ENCODE measurements around the gene IFNAR1.
A peak's percentile ranks its signal among the peaks of the same experiment; 100 is the strongest.
"Not testable (repeated sequence)": the region's sequence is repeated elsewhere in the genome, so short reads cannot be mapped to it uniquely, and the experiment has no call there.

Gene IFNAR1

GRCh38 chr21:33360881-33361602, 36.3 kb downstream of the IFNAR1 start:
- peak; percentile 78 for TF ChIP-seq CTCF (IDR thresholded peaks at IDR 0.05; ENCODE audit: extremely low read depth, missing control alignments)

GRCh38 chr21:33362044-33362555, 37.3 kb downstream of the IFNAR1 start:
- TF ChIP-seq CTCF (IDR thresholded peaks at IDR 0.05; ENCODE audit: extremely low read depth, missing control alignments): no peak
- no peak for DNase-seq (ENCODE audit: low spot score)

More at GRCh38 chr21:33360881-33361602, 36.3 kb downstream of the IFNAR1 start:
- peak; percentile 74 for DNase-seq (ENCODE audit: low spot score)

- DNase-seq (ENCODE audit: low spot score): not testable (repeated sequence)
These were observed 39.3 kb downstream of the IFNAR1 start for GRCh38 chr21:33363911-33364609.

- no peak for DNase-seq (ENCODE audit: low spot score)
- no peak for TF ChIP-seq CTCF (IDR thresholded peaks at IDR 0.05; ENCODE audit: extremely low read depth, missing control alignments)
These were observed 40.1 kb downstream of the IFNAR1 start for GRCh38 chr21:33364830-33365229.

- DNase-seq (ENCODE audit: low spot score): no peak
These were observed 42.7 kb downstream of the IFNAR1 start for GRCh38 chr21:33367309-33367973.

GRCh38 chr21:33368124-33368523, 43.4 kb downstream of the IFNAR1 start:
- no peak for TF ChIP-seq CTCF (IDR thresholded peaks at IDR 0.05; ENCODE audit: extremely low read depth, missing control alignments)
- no peak for DNase-seq (ENCODE audit: low spot score)

More at GRCh38 chr21:33367309-33367973, 42.7 kb downstream of the IFNAR1 start:
- no peak for TF ChIP-seq CTCF (IDR thresholded peaks at IDR 0.05; ENCODE audit: extremely low read depth, missing control alignments)

- no peak for TF ChIP-seq CTCF (IDR thresholded peaks at IDR 0.05; ENCODE audit: extremely low read depth, missing control alignments)
- no peak for DNase-seq (ENCODE audit: low spot score)
These were observed 43.8 kb downstream of the IFNAR1 start for GRCh38 chr21:33368576-33368975.
